Coronary artery (tissue), 2 donors: ENCODE data around the gene KIF5C.

Experiments used
- DNase-seq: peaks from one replicate; pipeline ENCODE4 v3.0.0-alpha.2; 2017; ENCODE audit warnings: low spot score
- H3K27ac ChIP-seq, 2 donors: fragments of 200-600 bp; sonication (generic); one replicate each; pipeline ENCODE4 v1.5.1; 2016 to 2019
- H3K4me3 ChIP-seq: fragments of 200-600 bp; sonication (generic); 2 replicates; pipeline ENCODE4 v1.5.1; 2016; ENCODE audit warnings: mild to moderate bottlenecking, moderate library complexity
- TF ChIP-seq, protein P1 (sequence below): fragments of 200-600 bp; sonication (generic); IDR thresholded peaks from one replicate; pipeline ENCODE4 v1.5.1; 2019; ENCODE audit warnings: antibody characterized with exemption

Gene KIF5C

DNA sequence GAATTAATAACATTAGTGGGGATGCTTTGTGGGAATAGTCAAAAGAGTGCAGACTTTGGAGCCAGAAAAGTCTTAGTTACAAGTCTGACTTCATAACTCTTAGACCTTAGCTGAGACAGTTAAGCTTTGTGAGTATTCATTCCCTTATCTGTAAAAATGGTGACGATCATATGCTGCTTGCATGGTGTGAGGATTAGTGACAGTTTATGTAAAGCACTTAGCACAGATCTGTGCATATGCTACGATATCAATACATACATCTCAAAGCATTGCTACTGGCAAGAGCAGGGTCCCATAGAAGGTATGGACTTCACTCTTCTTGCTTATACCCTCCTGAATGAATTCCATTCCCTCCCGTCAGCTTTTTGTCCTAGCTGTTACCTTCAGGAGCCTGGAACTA lies 106.8 kb downstream of the KIF5C start:
- Histone ChIP-seq H3K27ac (no peak overlapping the region), H3K4me3 (no peak overlapping the region)
- TF ChIP-seq, protein P1, sequence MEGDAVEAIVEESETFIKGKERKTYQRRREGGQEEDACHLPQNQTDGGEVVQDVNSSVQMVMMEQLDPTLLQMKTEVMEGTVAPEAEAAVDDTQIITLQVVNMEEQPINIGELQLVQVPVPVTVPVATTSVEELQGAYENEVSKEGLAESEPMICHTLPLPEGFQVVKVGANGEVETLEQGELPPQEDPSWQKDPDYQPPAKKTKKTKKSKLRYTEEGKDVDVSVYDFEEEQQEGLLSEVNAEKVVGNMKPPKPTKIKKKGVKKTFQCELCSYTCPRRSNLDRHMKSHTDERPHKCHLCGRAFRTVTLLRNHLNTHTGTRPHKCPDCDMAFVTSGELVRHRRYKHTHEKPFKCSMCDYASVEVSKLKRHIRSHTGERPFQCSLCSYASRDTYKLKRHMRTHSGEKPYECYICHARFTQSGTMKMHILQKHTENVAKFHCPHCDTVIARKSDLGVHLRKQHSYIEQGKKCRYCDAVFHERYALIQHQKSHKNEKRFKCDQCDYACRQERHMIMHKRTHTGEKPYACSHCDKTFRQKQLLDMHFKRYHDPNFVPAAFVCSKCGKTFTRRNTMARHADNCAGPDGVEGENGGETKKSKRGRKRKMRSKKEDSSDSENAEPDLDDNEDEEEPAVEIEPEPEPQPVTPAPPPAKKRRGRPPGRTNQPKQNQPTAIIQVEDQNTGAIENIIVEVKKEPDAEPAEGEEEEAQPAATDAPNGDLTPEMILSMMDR = no peak
- DNase-seq = no peak

DNA sequence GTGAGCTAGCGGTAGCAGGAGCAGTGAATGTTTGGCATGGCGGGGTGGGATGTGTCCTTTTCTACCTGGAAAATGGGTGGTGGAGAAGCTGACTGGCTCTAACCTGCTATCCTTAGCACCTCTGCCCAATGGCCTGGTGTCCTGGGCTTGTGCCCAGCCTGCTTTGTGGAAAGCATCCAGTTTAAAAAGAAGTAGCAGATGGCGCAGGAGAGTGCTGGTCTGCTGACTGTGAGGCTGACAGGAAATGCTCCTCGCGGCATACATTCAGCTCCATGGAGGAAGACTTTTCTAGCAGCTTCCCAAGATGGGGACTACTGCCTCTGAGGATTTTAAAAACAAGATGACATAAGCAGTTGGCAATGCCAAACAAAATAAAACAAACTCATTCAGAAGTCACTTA lies 107.3 kb downstream of the KIF5C start:
- Histone ChIP-seq H3K4me3 (no peak overlapping the region), H3K27ac (no peak overlapping the region)
- DNase-seq = no peak
- TF ChIP-seq, protein P1 = no peak

DNA sequence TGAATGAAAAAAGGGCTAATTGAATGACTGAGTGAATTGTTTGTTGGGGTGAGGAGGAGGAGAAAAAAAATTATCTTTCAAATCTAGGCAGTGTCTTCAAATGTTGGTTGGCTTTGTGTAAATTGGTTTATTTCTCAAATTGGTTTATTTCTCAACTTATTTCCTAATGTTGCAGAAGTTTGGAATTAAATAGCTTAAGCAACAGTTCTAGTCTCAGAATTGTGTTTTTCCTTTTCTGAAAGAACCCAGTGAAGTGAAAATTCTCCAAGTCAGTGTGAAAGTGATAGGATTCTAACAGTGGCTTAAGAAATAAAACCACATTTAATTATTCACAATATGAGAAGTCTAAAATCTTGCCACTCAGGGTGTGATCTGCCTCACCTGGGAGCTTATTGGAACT lies 108.9 kb downstream of the KIF5C start:
- Histone ChIP-seq H3K4me3 (no peak overlapping the region), H3K27ac (no peak overlapping the region)
- TF ChIP-seq, protein P1 = no peak
- no peak for DNase-seq

DNA sequence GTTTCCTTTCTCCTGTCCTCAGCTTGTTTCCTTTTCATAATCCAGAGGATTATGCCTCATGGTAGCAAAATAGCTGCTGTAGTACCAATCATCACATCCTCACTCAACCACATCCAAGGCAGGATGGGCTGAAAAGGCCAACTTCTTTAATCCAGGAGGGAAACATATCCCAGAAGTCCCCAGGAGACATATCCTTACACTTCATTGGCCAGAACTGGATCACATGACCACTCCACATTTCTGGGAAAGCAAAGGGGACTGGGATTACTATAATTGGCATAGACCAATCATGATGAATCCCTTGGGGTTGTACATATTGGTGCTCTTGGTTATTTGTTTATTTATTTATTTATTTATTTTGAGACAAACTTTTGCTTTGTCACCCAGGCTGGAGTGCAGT lies 109.4 kb downstream of the KIF5C start:
- no peak overlapping the region for H3K27ac ChIP-seq
- TF ChIP-seq, protein P1 = no peak
- no peak overlapping the region for H3K4me3 ChIP-seq
- no peak for DNase-seq

DNA sequence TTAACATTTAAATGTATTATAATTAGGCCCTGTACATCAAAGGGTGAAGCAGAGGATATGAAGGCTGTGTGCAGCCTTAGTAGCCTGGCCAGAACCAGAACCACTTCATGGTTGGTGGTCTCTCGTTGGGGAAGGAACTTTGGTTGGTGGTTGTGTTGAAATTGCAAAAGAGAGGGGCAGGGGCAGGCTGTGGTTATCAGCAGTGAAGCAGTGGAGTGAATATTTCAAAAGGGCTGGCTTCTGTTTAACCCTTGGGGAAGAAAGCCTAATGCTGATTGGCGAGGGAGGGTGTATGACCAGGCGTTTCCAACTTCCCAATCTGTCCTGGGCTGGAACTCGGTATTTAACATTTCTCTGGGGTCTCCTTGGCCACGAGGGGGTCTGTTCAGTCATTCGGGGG lies 112.3 kb downstream of the KIF5C start:
- Histone ChIP-seq H3K4me3 (no peak overlapping the region), H3K27ac (no peak overlapping the region)
- no peak for DNase-seq
- TF ChIP-seq, protein P1 = no peak

DNA sequence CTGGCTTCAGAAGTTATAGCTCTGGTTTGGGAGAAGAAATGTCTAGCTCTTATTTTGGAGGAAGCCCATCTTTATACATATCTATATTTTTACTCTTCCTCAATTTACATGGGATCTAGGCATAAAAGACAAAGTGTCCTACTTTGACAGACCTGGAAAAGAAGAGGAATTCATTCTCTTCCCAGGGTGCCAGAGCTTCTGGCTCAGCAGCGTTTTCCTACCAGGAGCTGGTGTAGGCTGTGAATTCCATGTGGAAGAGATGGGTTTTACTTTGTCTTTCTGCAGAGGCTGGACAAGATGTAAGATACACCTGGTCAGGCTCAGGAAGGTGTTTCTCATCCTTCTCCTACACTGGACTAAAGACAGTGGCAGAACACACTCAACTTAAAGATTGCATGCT lies 113.3 kb downstream of the KIF5C start:
- Histone ChIP-seq H3K4me3 (no peak overlapping the region), H3K27ac (no peak overlapping the region)
- DNase-seq = no peak
- TF ChIP-seq, protein P1 = no peak

DNA sequence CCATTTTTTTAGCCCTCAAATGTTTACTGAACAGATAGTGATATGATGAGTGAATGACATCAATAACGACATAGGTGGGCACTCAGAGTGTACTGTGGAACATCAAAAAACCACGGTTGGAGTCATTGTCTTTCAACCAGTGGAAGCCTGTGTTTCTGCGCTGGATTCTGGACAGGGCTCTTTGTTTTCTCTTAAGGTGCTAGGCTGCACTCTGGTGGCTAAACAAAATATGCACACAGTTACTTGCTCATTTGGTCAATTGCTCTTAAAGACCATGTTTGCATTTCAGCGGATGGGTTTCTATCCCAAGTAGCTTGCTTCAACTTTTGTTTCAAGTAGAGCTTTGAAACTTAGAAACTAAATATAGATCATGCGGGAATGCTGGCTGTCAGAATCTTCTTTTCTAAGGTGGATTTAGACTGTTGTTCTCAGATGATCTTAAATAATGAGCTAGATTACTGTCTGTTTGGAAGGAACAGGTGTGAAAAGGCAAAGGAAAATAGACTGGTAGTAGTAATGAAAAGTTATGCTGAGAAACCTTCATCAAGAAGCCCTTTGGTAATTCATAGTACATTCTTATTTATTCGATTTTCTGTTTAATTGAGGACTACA lies 115.0 kb downstream of the KIF5C start:
- DNase-seq = no peak
- TF ChIP-seq, protein P1 = peak; percentile 45
- no peak overlapping the region for H3K4me3 ChIP-seq
- no peak overlapping the region for H3K27ac ChIP-seq
